ENCODE data around the gene DHH.

DNA sequence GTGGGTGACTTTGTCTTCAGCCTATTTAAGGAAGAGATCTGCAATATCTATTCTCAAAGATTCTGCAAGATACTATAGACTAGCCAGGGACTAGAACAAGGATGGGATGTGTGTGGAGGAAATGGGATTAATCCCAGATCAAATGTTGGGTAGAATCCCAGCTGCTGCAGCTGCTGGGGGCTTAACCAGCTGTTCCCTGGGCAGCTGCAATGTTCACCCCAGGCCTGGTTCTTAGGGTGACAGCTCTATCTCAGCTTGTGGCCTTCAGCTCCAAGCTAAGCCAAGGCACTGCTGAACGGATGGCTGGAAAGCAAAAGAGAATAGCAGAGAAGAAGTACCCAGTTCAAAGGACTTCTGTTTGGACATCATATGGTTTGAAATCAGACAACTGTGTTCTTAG, 14.8 kb downstream of the DHH start:
- TF ChIP-seq, protein P1, sequence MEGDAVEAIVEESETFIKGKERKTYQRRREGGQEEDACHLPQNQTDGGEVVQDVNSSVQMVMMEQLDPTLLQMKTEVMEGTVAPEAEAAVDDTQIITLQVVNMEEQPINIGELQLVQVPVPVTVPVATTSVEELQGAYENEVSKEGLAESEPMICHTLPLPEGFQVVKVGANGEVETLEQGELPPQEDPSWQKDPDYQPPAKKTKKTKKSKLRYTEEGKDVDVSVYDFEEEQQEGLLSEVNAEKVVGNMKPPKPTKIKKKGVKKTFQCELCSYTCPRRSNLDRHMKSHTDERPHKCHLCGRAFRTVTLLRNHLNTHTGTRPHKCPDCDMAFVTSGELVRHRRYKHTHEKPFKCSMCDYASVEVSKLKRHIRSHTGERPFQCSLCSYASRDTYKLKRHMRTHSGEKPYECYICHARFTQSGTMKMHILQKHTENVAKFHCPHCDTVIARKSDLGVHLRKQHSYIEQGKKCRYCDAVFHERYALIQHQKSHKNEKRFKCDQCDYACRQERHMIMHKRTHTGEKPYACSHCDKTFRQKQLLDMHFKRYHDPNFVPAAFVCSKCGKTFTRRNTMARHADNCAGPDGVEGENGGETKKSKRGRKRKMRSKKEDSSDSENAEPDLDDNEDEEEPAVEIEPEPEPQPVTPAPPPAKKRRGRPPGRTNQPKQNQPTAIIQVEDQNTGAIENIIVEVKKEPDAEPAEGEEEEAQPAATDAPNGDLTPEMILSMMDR (IDR thresholded peaks at IDR 0.05), result no peak
- TF ChIP-seq POLR2AphosphoS5 (IDR thresholded peaks at IDR 0.05; ENCODE audit: low read depth, low read length) (no peak), YY1 (IDR thresholded peaks at IDR 0.05; ENCODE audit: low read depth) (no peak), RFX5 (IDR thresholded peaks at IDR 0.05; ENCODE audit: low read length) (no peak)

Data from SK-N-SH (cell line).